Tibial artery (tissue), 4 donors: ENCODE results near the gene TEX9.

Source experiments
- DNase-seq, 2 donors: peaks; one replicate each; pipeline ENCODE4 v3.0.0-alpha.2; 2019
- H3K27ac ChIP-seq, 2 donors: fragments of 200-600 bp; sonication (generic) in 1 of 2; 1 replicate in 1 of 2; 2 replicates in 1 of 2; pipeline ENCODE4 v1.5.1; 2018 to 2019; ENCODE audit warnings: mild to moderate bottlenecking in 1 of 2
- H3K27me3 ChIP-seq, 2 donors: fragments of 200-600 bp; sonication (generic) in 1 of 2; one replicate each; pipeline versions ENCODE4 v1.5.1 to v1.6.0; 2016 to 2019
- H3K36me3 ChIP-seq, 3 donors: fragments of 200-600 bp; sonication (generic) in 2 of 3; one replicate each; pipeline ENCODE4 v1.5.1; 2016 to 2019; ENCODE audit warnings: mild to moderate bottlenecking in 2 of 3
- H3K4me1 ChIP-seq, 4 donors: fragments of 200-600 bp; sonication (generic) in 2 of 4; 1 replicate in 3 of 4; 2 replicates in 1 of 4; pipeline ENCODE4 v1.5.1; 2016 to 2019
- H3K4me3 ChIP-seq, 2 donors: fragments of 200-600 bp; sonication (generic) in 1 of 2; 1 replicate in 1 of 2; 2 replicates in 1 of 2; pipeline ENCODE4 v1.5.1; 2018 to 2019; ENCODE audit warnings: mild to moderate bottlenecking in 2 of 2
- H3K9me3 ChIP-seq, 3 donors: fragments of 200-600 bp; sonication (generic) in 1 of 3; one replicate each; pipeline ENCODE4 v1.5.1; 2016 to 2019
- intact Hi-C: fragments of 100-400 bp; cut with DNase I; formaldehyde crosslinking; loops from one replicate; pipeline ENCODE4 v1.15.0; 2023; ENCODE audit warnings: low total_unique reads
- TF ChIP-seq, protein P1 (sequence below), 2 experiments: fragments of 200-600 bp in 1 of 2; fragments of 450-650 bp in 1 of 2; IDR thresholded peaks; one replicate each; pipeline ENCODE4 v1.5.1; 2017 to 2019; ENCODE audit warnings: antibody characterized with exemption in 2 of 2, mild to moderate bottlenecking in 1 of 2, moderate library complexity in 1 of 2

TEX9 gene

DNA sequence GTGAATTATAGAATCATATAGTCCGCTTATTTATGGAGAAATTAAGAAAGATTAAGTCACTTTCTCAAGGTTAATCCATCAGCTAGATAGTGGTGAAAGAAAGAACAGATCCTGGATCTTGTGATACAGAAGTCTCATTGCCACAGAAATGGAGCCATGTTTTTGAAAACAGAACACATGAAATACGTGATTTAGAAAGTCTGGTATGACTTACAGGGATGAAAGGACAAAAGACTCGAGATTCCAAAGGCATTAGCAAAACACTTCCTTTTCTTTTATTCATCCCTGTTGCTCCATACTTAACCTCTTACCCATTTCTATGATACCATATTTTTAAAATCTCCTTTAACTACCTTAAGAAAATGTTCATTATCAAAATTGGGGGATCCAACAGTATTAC, 40.0 kb upstream of the TEX9 start:
- Histone ChIP-seq H3K36me3 (no peaks in the 10 kb centered on the region), H3K9me3 (peaks cover 0 to 3% (median 0%) of the 10 kb centered on the region in 3 donors), H3K4me3 (no peak overlapping the region), H3K27me3 (no peaks in the 10 kb centered on the region), H3K4me1 (no peaks in the 10 kb centered on the region), H3K27ac (no peak overlapping the region)
- intact Hi-C loops = no loop called here
- TF ChIP-seq, protein P1, sequence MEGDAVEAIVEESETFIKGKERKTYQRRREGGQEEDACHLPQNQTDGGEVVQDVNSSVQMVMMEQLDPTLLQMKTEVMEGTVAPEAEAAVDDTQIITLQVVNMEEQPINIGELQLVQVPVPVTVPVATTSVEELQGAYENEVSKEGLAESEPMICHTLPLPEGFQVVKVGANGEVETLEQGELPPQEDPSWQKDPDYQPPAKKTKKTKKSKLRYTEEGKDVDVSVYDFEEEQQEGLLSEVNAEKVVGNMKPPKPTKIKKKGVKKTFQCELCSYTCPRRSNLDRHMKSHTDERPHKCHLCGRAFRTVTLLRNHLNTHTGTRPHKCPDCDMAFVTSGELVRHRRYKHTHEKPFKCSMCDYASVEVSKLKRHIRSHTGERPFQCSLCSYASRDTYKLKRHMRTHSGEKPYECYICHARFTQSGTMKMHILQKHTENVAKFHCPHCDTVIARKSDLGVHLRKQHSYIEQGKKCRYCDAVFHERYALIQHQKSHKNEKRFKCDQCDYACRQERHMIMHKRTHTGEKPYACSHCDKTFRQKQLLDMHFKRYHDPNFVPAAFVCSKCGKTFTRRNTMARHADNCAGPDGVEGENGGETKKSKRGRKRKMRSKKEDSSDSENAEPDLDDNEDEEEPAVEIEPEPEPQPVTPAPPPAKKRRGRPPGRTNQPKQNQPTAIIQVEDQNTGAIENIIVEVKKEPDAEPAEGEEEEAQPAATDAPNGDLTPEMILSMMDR (IDR thresholded peaks at IDR 0.05) = no peak
- no peak for DNase-seq

DNA sequence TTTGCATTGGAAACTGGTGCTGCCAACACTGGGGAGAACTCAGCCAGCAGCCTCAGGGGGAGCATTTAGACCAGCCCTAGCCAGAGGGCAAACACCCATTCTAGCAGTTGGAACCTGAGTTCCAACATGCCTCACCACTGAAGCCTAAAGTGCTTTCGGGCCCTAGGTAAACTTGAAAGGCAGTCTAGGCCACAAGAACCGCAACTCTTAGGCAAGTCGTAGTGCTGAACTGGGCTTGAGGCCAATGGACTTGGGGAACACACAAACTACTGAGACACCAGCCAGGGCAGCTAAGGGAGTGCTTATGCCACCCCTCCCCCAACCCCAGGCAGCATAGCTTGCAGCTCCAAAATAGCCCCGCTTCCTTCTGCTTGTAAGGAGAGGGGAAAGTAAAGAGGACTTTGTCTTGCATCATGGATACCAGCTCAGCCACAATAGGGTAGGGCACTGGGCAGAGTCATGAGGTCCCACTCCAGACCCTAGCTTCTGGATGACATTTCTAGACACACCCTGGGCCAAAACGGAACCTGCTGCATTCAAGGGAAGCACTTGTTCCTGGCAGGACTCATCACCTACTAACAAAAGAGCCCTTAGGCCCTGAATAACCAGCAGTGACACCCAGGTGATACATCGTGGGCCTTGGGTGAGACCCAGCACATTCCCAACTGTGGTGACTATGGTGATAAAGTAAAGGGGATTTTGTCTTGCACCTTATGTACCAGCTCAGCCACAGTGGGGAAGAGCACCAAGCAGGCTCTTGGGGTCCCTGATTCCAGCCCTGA, 37.3 kb upstream of the TEX9 start:
- TF ChIP-seq, protein P1 (IDR thresholded peaks at IDR 0.05) = no peak
- H3K9me3 ChIP-seq = peaks cover 0 to 8% (median 0%) of the 10 kb centered on the region in 3 donors
- H3K27ac ChIP-seq = no peak overlapping the region
- intact Hi-C loops = no loop called here
- no peaks in the 10 kb centered on the region for H3K4me1 ChIP-seq
- DNase-seq = no peak
- no peaks in the 10 kb centered on the region for H3K36me3 ChIP-seq
- no peaks in the 10 kb centered on the region for H3K27me3 ChIP-seq
- no peak overlapping the region for H3K4me3 ChIP-seq

DNA sequence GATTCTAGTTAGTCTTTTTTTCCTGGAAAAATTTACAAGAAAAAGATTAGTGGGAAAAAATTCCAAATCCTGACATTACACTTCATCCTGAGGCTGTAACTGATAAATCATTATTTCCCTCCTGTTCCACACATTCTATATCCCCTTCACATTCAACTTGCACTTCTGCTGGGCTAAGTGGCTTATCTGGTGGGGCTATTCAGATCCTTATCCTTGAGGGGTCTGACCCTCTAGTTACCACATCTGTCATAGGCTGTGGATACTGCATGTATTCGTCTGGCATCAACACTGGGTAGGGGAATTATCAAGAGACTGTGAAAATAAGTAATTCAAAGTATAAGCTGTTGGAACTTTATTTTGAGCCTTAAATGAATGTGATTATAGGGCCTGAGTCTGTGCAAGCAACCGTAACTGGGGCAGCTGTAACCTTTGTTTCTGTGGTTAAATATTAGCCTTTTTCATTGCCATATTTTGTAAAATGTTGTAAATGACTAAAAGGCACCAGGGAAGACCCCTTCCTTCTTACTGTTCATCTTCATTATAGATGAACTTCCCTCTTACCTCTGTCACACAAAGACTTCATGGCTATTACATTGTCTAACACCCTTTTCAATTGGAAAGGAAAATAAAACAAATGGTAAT, 28.0 kb upstream of the TEX9 start:
- Histone ChIP-seq H3K27me3 (no peaks in the 10 kb centered on the region), H3K4me1 (no peaks in the 10 kb centered on the region), H3K4me3 (no peak overlapping the region), H3K27ac (no peak overlapping the region), H3K36me3 (no peaks in the 10 kb centered on the region), H3K9me3 (peaks cover 0 to 12% (median 0%) of the 10 kb centered on the region in 3 donors)
- intact Hi-C loops = no loop called here
- TF ChIP-seq, protein P1 (IDR thresholded peaks at IDR 0.05) = no peak
- no peak for DNase-seq

DNA sequence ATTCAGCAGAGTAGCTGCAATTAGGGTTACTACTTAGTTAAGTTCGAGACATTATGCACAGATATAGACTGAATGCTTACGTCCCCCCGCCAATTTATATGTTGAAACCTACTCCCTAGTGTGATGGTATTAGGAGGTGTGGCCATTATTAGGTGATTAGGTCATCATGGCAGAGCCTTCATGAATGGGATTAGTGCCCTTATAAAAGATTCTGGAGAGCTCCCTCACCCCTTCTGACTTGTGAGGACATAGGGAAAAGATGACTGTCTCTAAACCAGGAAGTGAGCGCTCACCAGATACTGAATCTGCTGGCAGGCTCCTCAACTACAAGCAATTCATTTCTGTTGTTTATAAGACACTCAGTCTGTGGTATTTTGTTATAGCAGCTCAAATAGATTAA, 25.6 kb upstream of the TEX9 start:
- Histone ChIP-seq H3K9me3 (peaks cover 0 to 1% (median 0%) of the 10 kb centered on the region in 3 donors), H3K27ac (no peak overlapping the region), H3K4me1 (no peaks in the 10 kb centered on the region), H3K36me3 (no peaks in the 10 kb centered on the region), H3K27me3 (no peaks in the 10 kb centered on the region), H3K4me3 (no peak overlapping the region)
- DNase-seq = no peak
- TF ChIP-seq, protein P1 (IDR thresholded peaks at IDR 0.05) = no peak
- intact Hi-C loops = no loop called here

- Histone ChIP-seq H3K9me3 (no peaks in the 10 kb centered on the region), H3K4me3 (no peak overlapping the region), H3K4me1 (no peaks in the 10 kb centered on the region), H3K27me3 (no peaks in the 10 kb centered on the region), H3K36me3 (no peaks in the 10 kb centered on the region), H3K27ac (no peak overlapping the region)
- intact Hi-C loops = no loop called here
- DNase-seq = no peak
- TF ChIP-seq, protein P1 (IDR thresholded peaks at IDR 0.05) = no peak
Observed at GRCh38 chr15:56341201-56341600, 24.0 kb upstream of the TEX9 start.
